Hepatocyte (in vitro differentiated cells): Measurements from ENCODE around the gene ZNF638.

Source experiments
- EZH2 ChIP-seq: fragments of 200-600 bp; sonication (generic); IDR thresholded peaks from 2 replicates; pipeline ENCODE4 v1.6.1; 2016; ENCODE audit warnings: antibody characterized with exemption, mild to moderate bottlenecking, borderline replicate concordance
- TF ChIP-seq, protein P1 (sequence below): fragments of 200-600 bp; sonication (generic); IDR thresholded peaks from 2 replicates; pipeline ENCODE4 v1.5.1; 2016; ENCODE audit warnings: antibody characterized with exemption, mild to moderate bottlenecking; ENCODE audit not compliant: poor library complexity

DNA sequence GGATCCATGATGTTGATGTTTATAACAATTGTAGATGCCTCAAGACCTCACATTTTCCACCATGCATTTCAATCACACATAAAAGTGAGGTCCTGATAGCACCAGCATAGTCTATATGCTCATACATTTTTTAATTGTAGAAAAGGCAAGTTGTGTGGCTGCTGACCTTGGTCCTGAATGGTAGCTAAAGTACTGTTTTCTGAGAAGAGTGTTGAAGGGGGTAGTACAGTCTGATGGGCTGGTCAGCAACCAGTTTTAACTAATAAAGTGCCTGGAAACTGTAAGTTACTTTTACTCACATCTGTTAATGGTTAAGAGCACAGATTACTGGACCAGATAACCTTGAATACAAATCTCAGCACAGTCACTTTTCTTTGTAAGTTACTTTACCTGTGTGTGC lies 15.9 kb downstream of the ZNF638 start:
- TF ChIP-seq, protein P1, sequence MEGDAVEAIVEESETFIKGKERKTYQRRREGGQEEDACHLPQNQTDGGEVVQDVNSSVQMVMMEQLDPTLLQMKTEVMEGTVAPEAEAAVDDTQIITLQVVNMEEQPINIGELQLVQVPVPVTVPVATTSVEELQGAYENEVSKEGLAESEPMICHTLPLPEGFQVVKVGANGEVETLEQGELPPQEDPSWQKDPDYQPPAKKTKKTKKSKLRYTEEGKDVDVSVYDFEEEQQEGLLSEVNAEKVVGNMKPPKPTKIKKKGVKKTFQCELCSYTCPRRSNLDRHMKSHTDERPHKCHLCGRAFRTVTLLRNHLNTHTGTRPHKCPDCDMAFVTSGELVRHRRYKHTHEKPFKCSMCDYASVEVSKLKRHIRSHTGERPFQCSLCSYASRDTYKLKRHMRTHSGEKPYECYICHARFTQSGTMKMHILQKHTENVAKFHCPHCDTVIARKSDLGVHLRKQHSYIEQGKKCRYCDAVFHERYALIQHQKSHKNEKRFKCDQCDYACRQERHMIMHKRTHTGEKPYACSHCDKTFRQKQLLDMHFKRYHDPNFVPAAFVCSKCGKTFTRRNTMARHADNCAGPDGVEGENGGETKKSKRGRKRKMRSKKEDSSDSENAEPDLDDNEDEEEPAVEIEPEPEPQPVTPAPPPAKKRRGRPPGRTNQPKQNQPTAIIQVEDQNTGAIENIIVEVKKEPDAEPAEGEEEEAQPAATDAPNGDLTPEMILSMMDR, result no peak
- TF ChIP-seq EZH2, result no peak
